Kidney (tissue), 14 donors: Measurements from ENCODE around the gene ADAM8. TPM values are rescaled to one million over a fixed set of nuclear protein-coding genes. Genes with fewer than 3 reads are reported as not detected.

ENCODE experiments used
- DNase-seq, 5 donors: peaks; one replicate each; pipeline ENCODE4 v3.0.0-alpha.2; 2013 to 2020
- FAIRE-seq: peaks from 2 replicates; lab custom pipeline; 2012; peaks lifted over from hg19 to GRCh38; lab: Jason Lieb, UNC
- H3K27ac ChIP-seq, 2 donors: one replicate each; pipeline ENCODE4 v1.7.0; 2013; ENCODE audit warnings: low read depth in 2 of 2, low read length in 2 of 2, inconsistent platforms in 1 of 2
- H3K27me3 ChIP-seq: one replicate; pipeline ENCODE4 v1.7.1; 2013; ENCODE audit warnings: low read length, inconsistent platforms; ENCODE audit not compliant: control insufficient read depth, insufficient read depth
- H3K36me3 ChIP-seq, 3 donors: one replicate each; pipeline versions ENCODE4 v1.7.0 to v1.7.1; 2013; ENCODE audit warnings: low read length in 3 of 3, control low read depth in 1 of 3, inconsistent platforms in 1 of 3; ENCODE audit not compliant: insufficient read depth in 3 of 3, control insufficient read depth in 2 of 3
- H3K4me1 ChIP-seq, 3 donors: one replicate each; pipeline versions ENCODE4 v1.7.0 to v1.7.1; 2013; ENCODE audit warnings: low read length in 3 of 3, inconsistent platforms in 1 of 3, low read depth in 1 of 3; ENCODE audit not compliant: control insufficient read depth in 2 of 3, insufficient read depth in 2 of 3
- H3K4me3 ChIP-seq, 3 donors: one replicate each; pipeline versions ENCODE4 v1.7.0 to v1.8.1; 2013; ENCODE audit warnings: low read length in 3 of 3, control low read depth in 1 of 3, inconsistent platforms in 1 of 3
- H3K9ac ChIP-seq, 3 donors: one replicate each; pipeline versions ENCODE4 v1.7.0 to v1.7.1; 2013; ENCODE audit warnings: low read length in 3 of 3, control low read depth in 1 of 3, inconsistent platforms in 1 of 3
- H3K9me3 ChIP-seq, 3 donors: one replicate each; pipeline versions ENCODE4 v1.7.0 to v1.7.1; 2013; ENCODE audit warnings: low read length in 3 of 3, control low read depth in 1 of 3, inconsistent platforms in 1 of 3; ENCODE audit not compliant: control insufficient read depth in 2 of 3, insufficient read depth in 1 of 3
- intact Hi-C: fragments of 100-400 bp; cut with DNase I; formaldehyde crosslinking; loops from one replicate; pipeline ENCODE4 v1.11.1; 2022
- polyA plus RNA-seq: library from polyadenylated mRNA; stranded (reverse); fragments of 350-450 nt; fragmentation: Illumina TruSeq; extraction: RNeasy Lipid Tissue Mini Kit (QIAGEN cat#74804); gene quantifications from one replicate; pipeline ENCODE4 v1.2.3, GENCODE V29; 2014; ENCODE audit warnings: low read depth, low replicate concordance; ENCODE audit not compliant: insufficient read depth
- total RNA-seq: library from RNA; stranded (reverse); fragmentation: NEBNext Ultra II Directional; extraction: Animal tissue kit (Norgen Biotek cat#: 25700); gene quantifications from one replicate; pipeline ENCODE4 v1.2.1, GENCODE V29; 2021
- TF ChIP-seq, protein P1 (sequence below): IDR thresholded peaks from 3 replicates; pipeline ENCODE4 v1.5.1; 2012; ENCODE audit warnings: mild to moderate bottlenecking, moderate library complexity, borderline replicate concordance; ENCODE audit not compliant: insufficient read depth; ENCODE audit errors: extremely low read depth
- donor health status: control.
- donor health status: control.
- donor health status: control.
- donor health status: control.
- donor health status: control.
- donor health status: DM: yes; HTN: yes; CAD: no.
- donor health status: Normal renal cell carcinoma (clear cell type).

The ADAM8 gene
- total and polyA plus RNA-seq, 2 donors from 2014 or later = 3.4 to 16.6 TPM

DNA sequence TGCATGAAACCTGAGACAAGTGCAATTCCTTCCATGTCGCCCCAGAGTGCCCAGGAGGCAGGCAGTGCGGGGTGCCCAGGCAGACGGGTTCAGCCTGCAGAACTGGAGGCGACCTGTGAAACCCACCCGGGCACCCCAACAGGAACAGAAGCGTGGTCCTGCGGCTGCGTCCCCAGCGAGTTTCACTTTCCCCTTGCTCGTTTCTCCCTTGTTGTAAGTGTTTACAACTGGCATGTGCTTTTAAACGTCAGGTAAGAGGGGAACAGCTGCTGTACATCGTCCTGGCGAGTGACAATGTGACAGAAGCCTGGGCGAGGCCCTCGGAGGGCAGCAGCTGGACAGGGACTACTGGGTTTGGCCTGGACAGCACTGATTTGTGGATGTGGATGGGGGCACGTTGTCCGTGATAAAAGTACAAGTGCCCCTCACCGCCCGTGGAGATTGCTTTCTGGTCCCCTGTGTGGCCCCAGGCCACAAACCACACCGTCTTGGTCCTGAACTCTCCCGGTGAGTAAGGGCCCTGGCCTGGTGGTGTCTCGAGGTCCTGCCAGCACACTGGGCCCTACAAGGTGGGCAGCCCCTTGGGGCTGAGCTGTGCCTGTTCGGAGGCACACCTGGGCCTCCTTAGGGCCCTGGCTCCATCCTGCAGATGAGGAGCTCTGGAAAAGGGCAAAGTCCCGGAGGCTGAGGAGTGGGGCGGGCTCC lies 35.0 kb downstream of the ADAM8 start:
- Histone ChIP-seq H3K9me3 (no peaks in the 10 kb centered on the region), H3K4me1 (peaks cover 0 to 4% (median 0%) of the 10 kb centered on the region in 3 donors), H3K27me3 (peaks cover 6% of the 10 kb centered on the region), H3K4me3 (no peak overlapping the region), H3K36me3 (peaks cover 0 to 2% (median 0%) of the 10 kb centered on the region in 3 donors), H3K9ac (no peak overlapping the region), H3K27ac (no peak overlapping the region)
- intact Hi-C loops = no loop called here
- TF ChIP-seq, protein P1, sequence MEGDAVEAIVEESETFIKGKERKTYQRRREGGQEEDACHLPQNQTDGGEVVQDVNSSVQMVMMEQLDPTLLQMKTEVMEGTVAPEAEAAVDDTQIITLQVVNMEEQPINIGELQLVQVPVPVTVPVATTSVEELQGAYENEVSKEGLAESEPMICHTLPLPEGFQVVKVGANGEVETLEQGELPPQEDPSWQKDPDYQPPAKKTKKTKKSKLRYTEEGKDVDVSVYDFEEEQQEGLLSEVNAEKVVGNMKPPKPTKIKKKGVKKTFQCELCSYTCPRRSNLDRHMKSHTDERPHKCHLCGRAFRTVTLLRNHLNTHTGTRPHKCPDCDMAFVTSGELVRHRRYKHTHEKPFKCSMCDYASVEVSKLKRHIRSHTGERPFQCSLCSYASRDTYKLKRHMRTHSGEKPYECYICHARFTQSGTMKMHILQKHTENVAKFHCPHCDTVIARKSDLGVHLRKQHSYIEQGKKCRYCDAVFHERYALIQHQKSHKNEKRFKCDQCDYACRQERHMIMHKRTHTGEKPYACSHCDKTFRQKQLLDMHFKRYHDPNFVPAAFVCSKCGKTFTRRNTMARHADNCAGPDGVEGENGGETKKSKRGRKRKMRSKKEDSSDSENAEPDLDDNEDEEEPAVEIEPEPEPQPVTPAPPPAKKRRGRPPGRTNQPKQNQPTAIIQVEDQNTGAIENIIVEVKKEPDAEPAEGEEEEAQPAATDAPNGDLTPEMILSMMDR = no peak
- DNase-seq (peak in 2 of 5 donors; percentile 31 to 46), FAIRE-seq (no peak)

DNA sequence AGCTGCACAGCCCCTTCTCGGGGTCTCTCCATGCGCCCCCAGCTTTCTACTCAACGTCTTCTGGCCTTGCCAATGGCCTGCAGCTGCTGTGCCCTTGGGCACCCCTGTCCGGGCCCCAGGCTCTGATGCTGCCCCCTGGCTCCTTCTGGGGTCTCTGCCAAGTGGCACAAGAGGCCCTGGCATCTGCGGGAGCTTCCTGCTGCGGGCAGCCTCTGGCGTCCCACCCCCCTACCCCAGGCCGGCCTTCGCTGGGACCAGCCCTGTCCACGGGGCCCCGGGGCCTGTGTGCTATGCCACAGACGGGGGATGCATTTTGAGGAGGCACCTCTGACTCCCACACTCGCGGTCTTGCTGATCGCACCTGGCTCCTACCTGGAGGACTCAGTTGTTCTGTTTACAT lies 36.7 kb downstream of the ADAM8 start:
- TF ChIP-seq, protein P1 = no peak
- no peak overlapping the region for H3K27ac ChIP-seq
- H3K9ac ChIP-seq = no peak overlapping the region
- H3K27me3 ChIP-seq = peaks cover 6% of the 10 kb centered on the region
- intact Hi-C loops = no loop called here
- no peaks in the 10 kb centered on the region for H3K9me3 ChIP-seq
- DNase-seq (no peak), FAIRE-seq (no peak)
- peaks cover 0 to 2% (median 0%) of the 10 kb centered on the region in 3 donors for H3K36me3 ChIP-seq
- no peak overlapping the region for H3K4me3 ChIP-seq
- peaks cover 0 to 4% (median 0%) of the 10 kb centered on the region in 3 donors for H3K4me1 ChIP-seq

- H3K9ac ChIP-seq = no peak overlapping the region
- intact Hi-C loops = no loop called here
- FAIRE-seq = no peak
- H3K4me1 ChIP-seq = peaks cover 0 to 4% (median 0%) of the 10 kb centered on the region in 3 donors
- H3K27me3 ChIP-seq = peaks cover 7% of the 10 kb centered on the region
- no peak for DNase-seq
- H3K27ac ChIP-seq = no peak overlapping the region
- H3K36me3 ChIP-seq = peaks cover 0 to 2% (median 0%) of the 10 kb centered on the region in 3 donors
- no peaks in the 10 kb centered on the region for H3K9me3 ChIP-seq
- TF ChIP-seq, protein P1 = no peak
- no peak overlapping the region for H3K4me3 ChIP-seq
These were observed 38.2 kb downstream of the ADAM8 start for GRCh38 chr10:133238466-133238804.
